HG03159 (cell line): ENCODE results near the gene DISC1.
"Not testable (repeated sequence)": the region's sequence is repeated elsewhere in the genome, so short reads cannot be mapped to it uniquely, and the experiment has no call there.

ENCODE experiments used
- ATAC-seq: cut with Tn5 transposase; IDR thresholded peaks from one replicate; pipeline ENCODE4 v1.9.1; 2021; ENCODE audit warnings: mild to moderate bottlenecking, moderate library complexity; ENCODE audit not compliant: unreplicated experiment

DISC1 gene

DNA sequence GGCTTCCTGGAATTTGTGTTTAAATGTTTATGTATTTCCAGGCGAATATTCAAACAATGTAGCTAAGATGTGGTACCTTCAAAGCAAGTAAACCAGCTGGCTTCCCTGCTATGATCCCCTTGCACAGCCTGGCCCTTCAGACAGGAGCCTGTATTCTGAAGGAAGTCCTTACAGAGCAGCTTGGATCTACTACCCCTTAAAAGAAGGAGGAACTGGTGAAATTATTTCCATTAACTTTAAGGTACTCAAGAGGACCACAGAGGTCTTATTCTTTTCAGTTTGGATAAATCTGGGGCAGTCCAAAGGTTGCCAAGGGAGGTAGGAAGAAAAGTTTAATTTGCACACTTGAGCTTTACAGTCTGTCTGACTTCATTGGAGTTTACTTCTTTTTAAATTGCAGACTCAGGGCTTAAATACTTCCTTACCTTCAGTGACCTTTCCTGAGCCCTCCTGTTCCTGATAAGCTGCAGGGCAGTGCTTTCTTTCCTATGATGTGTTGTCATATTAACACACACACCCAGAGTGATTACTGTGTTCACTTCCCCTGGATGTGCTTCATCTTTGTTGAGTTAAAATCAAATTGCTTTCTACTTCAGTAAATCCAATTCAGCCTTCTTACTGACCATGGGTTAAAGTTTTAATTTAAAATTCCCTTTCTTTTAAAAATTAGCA is 40.5 kb downstream of the DISC1 start:
- ATAC-seq, result no peak

DNA sequence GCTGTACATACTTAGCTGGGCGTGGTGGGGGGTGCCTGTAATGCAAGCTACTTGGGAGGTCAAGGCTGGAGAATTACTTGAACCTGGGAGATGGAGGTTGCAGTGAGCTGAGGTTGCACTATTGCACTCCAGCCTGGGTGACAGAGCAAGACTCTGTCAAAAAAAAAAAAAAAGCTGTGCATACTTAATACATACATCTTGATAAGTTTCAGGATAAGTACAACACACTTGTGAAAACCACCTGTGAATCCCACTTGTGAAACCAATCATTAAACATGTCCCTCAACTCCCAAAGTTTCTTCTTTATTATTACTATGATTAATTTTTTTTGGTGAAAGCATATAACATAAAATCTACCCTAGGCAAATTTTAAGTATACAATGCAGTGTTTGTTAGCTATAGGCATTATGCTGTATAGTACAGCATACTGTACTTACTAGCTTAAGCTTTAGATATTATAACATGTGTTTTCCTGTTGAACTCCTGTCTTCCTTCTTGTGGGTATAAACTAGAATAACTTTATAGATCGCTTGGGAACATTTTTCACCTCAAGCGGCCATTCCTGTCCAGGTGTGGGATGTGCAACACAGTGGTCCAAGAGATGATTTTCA is 41.4 kb downstream of the DISC1 start:
- ATAC-seq, result no peak

DNA sequence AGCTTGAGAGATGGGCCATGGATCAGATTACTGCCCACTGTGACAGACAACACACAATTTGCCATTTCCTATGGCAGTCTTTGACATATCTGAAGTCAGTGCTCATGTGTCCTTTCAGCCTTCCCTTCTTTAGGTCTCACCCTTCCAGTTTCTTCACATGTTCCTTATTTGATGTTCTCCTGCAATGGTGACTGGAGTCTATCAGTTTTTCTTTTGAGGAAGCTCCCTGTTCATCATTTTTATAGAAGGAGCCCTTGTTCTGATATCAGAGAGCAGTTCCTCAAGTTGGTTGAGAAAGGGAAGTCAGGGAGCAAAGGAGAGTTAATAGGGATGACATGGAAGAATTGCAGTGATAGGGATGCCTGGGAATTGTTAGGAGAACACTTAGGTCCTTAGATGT is 42.2 kb downstream of the DISC1 start:
- no peak for ATAC-seq

DNA sequence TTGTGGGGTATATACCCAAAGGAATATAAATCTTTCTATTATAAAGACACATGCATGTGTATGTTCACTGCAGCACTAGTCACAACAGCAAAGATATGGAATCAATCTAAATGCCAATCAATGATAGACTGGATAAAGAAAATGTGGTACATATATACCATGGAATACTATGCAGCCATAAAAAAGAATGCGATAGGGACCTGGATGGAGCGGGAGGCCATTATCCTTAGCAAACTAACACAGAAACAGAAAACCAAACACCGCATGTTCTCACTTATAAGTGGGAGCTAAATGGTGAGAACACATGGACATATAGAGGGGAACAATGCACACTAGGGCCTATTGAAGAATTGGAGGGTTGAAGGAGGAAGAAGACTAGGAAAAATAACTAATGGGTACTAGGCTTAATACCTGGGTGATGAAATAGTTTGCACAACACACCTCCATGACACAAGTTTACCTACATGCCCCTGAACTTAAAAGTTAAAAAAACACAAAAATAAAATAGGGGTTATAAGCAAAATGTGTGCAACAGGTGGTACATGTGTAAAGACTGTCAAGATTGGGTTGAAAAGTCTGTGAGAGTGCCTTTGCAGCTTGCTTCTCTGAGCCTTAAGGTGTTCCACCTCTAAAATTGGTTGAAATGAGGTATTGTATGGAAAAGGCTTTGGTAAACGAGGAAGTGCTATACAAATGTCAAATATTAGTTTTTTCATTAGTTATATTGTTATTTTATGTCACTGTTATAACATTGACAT is 43.5 kb downstream of the DISC1 start:
- not testable (repeated sequence) for ATAC-seq

DNA sequence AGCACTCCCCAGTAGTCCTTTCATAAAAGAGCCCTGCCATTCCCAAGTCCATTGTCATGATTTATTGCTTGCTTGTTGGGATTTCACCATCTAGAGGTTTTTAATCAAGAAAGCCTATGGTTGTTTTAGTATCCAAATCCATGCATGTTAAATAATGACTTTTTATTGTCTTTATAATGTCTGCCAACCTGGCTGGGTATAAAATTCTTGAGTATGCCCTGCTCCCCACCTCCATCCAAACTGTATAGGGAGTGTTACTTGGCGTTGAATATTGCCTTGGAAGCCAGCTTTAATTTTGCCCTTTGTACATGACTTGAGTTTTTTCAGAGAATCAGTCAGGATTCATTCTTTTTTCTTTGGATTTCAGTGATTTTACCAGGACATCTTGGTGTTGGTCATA is 44.2 kb downstream of the DISC1 start:
- no peak for ATAC-seq

DNA sequence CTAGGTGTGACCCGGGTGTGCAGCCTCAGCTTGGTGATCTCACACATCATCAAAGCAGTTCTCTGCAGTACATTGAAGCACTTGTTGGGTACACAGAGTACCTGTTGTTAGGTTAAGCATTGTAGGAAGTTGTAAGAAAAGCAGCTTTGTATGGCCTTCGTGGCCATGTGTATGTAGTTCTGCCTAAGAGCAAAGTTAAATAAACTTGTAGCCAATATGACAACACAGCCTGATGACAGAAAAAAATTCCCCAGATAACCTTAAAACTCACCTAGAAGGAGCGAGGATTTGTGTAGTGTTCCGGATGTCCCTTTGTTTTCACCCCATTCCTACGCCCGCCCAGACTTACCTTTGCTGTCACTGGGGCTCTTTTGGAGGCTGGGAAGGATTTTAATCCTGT is 48.0 kb downstream of the DISC1 start:
- ATAC-seq, result no peak

DNA sequence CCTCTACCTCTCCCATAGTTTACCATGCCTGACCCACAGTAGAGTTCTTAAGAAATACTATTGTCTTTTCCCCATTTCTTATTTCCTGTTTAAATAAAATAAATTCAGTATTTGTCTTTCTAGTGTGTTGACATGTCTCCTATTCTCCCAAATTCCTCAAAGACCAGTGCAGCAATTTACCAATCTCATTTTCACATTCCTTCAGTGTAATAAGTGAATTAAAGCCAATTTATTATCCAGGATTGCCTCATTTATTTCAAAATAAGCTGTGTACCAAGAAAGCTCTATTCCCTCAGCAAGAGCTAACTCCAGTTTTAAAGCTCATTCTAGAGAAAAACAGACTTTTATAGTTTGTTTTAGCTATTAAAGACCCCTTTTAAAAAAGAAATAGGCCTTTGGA is 49.9 kb downstream of the DISC1 start:
- ATAC-seq, result no peak

DNA sequence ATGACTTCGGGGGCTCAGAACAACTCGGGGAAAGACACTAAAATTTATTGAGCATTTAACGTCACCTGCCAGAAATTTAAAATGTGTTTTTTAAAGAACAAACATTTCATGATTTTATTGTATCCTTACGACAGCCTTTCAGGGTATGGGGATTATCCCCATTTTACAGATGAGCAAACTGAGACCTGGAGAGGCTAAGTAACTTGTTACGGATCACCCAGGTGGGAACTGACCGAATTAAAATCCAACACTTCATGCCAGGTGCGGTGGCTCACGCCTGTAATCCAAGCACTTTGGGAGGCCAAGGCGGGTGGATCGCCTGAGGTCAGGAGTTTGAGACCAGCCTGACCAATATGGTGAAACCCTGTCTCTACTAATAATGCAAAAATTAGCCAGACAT is 50.9 kb downstream of the DISC1 start:
- ATAC-seq, result no peak

DNA sequence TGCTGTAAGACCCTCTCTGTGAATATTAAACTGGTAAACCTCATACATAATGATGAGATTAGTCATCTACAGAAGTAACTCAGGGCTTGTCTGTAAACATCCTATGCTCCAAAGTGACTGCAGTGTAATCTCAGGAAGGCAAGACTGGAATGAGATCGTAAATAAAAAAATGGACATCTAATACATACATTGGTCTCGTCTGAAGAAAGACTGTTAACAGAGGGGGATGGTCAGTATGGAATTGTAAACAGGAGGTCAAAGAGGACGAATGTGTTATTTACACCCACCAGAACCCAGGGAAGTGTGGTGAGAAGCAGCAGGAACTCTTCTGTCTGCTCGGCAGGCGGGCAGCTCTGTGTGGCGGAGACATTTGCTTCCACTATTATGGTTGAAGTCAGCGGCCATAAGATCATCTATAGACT is 51.4 kb downstream of the DISC1 start:
- no peak for ATAC-seq

DNA sequence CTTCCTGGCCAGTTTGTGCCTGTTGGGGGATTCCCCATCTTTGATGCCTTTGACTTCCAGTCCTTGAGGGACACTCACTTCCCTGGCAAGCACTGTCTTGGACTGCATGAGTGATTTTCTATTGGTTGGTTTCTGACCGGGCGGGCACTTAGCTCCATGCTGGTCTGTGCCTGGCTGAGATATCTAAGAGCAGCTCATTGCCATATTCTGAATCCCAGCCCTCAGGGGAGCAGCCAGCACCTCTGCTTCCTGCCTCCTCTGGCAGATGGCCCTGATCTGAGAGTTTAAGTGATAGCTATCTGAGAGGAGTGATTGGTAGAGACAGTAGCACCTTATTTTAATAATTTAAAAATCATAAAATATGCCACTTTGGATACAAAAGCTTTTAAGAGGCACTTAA is 52.5 kb downstream of the DISC1 start:
- ATAC-seq, result no peak

DNA sequence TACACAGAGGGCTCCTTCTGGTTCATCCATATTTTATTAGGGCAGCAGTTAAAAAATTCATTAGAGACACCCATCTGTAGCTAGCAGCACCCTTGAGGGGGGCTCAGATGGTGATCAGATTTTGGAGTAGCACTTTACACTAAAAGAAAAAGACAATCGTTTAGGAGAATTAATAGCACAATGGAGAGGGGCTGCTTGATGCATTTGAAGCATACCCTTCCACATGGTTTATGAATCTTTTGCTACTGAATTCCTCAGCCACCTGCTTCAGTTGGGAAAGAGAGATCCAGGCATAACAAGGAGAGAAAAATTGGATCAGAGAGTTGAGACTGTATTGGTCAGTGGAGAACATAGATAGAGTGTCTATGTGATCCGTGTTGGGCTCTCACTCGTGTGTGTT is 54.4 kb downstream of the DISC1 start:
- no peak for ATAC-seq

DNA sequence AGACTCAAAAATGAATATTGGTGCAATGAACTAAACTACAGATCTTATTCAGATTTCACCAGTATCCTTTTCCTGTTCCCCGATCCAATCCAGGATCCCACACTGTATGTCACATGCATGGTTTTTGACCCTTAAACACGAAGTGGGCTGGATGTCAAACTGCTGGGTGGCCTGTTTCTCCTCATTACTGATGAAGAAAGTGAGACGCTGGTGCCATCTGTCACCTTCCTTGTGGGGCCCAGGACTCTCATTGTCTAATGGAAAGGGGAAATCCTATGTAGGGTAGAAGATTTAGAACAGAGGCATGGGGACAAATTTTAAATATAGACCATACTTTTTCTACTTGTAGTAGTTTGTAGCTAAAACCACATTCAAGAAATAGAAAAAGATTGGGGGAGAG is 56.2 kb downstream of the DISC1 start:
- no peak for ATAC-seq

DNA sequence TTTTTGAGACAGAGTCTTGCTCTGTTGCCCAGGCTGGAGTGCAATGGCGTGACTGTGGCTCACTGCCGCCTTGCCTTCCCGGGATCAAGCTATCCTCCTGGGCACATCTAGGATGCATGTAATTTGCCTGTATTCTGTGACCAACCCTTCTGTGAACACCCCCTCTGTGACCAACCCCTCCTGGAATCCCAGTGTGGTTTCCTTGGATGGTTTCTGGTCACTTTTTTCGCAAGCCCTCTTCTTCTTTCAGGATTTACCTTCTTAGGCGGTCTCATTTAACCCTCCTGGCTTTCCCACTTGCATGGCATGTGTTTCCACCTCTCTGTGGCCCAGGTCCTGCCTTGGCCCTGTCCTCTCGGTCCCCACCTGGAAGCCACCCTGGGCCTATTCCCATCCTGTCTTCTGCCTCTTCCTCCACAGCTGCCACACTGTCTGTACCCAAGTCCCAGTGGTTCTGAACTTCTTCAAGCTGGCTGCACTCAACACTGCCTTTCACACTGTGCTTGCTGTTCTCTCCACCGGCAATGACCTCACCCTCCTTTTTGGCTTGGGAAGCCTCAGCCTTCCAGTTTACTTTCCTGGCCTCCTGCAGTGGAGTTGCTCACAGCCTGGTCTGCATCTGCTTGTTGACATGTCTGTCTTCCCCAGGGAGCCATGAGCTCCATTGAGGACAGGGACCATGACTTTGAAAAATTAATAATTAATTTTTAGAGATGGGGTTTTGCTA is 57.0 kb downstream of the DISC1 start:
- no peak for ATAC-seq

DNA sequence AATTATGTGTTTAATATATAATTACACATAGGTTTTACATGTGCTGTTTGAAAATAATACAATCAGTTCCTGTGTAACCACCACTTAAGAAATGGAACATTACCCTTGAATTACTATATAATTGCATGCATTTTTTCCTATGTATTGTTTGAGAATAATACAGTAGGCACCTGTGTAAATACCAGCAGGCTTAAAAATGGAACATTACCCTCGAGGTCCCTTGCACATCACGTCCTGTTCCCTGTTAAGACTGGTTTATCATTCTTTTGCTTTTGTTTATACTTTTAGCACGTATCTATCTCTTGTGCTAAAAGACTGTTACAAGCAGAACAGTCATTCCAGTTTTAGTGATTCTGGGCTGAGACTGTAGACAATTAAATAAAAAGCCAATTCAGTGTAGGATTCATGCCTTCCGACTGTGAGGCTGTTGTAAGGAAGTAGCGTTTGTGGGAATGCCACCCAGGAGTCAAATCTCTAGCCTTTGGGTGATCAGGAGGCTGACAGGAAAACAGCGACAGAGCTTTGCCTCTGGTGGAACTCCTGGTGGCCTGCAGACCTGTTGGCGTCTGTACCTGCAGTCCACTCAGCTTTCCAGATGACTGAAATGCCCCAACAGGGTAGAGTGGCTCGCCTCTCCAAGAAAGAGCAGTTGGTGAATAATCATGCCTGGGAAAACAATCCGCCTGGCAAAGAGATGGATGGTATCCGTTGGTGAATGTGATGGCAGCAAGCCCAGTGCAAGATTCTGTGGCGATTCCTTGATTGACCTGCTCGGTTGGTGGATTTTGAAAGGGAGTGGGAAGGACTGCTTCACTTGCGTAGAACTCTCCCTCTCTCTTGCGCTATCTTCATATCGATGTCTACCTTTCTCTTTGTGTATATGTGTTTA is 58.0 kb downstream of the DISC1 start:
- ATAC-seq, result no peak

DNA sequence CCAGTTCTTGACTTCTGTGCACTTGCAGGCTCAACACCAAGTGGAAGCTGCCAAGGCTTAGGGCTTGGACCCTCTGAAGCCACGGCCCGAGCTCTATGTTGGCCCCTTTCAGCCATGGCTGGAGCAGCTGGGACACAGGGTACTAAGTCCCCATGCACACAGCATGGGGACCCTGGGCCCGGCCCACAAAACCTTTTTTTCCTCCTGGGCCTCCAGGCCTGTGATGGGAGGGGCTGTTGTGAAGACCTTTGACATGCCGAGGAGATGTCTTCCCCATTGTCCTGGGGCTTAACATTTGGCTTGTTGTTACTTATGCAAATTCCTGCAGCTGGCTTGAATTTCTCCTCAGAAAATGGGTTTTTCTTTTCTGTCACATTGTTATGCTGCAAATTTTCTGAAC is 59.8 kb downstream of the DISC1 start:
- no peak for ATAC-seq

DNA sequence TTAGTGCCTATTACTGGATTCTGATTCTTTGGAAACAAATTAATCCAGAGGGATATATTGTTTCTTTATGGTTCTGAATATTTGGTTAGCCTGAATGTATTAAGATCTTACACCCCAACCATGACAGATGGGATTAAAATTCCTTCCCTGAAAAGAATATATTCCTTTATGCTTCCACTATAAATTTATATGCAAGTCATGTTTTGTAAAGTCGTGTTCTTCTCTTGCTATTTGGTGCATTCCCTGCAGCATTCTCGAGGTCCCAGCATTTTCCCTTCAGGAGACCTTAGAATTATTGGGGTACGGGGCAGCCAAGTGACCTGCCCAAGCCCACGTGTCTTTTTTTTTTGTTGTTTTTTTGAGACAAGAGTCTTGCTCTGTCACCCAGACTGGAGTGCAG is 62.4 kb downstream of the DISC1 start:
- no peak for ATAC-seq

DNA sequence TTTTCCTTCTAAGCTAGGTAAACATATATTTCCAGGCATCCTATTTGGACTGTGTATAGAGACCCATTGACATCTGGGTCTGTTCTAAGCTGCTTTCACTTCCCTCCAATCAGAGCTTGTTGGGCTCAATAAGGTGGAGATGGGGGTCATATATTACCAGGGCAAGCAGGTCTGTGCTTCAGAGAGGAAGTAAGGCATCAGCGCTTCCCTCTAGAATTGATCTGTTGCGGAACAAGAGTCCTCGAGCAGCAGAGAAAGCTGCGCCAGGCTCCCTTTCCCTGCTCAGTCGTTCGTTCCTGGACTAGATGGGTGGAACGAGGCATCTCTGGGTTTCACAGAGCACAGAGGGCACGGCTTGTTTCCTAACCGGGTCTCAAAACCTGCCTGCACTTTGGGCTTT is 63.5 kb downstream of the DISC1 start:
- no peak for ATAC-seq

DNA sequence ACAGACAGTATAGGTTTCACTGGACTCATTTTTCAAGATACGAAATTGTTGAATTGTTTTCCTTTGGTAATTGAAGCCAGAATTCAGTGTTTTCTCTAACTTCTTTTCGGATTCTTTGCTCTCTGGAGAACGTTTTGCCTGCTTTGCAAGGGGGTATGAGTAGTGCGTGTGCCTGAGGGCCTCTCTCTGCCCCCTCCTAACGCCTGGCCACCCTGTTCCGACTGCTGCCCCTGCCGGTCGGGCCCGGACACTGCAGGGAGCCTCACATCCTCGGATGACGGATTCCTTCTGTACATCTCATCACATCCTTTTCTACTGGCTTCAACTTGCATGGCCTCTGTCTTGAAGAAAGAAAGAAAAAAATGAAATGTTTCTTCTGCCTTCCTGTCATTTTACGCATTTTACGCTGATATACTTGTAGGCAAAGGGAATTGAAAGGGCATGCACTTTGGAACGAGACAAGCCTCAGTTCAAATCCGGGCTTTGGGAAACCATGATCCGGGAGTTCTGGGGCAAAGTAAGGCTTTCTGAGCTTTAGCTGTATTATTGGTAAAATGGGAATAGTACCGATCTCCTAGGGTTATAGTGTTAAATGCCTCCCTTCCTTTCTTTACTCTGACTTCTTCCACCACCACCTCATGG is 65.1 kb downstream of the DISC1 start:
- ATAC-seq, result no peak

DNA sequence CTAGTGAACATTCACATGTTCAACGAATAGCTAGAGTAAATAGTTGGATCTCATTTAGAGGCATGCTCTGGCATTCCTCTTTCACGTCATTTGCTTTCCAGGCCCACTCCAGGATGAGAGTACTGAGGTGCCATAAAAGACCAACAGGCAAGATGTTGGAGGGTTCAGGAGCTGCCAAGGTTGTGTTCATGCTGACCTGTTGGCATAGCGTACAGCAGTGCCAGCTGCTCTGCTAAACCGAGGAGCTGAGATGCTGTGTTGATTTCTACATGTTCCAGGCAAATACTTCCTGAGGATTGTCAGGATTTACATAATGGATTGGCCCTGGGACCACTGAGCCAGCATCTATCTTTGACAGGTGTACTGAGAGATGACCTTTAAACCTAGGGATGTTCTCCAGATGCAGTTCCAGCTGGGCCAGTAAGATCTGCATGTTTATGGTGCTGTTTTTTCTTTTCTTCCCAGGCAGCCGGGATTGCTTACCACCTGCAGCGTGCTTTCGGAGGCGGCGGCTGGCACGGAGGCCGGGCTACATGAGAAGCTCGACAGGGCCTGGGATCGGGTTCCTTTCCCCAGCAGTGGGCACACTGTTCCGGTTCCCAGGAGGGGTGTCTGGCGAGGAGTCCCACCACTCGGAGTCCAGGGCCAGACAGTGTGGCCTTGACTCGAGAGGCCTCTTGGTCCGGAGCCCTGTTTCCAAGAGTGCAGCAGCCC is 66.9 kb downstream of the DISC1 start:
- no peak for ATAC-seq

DNA sequence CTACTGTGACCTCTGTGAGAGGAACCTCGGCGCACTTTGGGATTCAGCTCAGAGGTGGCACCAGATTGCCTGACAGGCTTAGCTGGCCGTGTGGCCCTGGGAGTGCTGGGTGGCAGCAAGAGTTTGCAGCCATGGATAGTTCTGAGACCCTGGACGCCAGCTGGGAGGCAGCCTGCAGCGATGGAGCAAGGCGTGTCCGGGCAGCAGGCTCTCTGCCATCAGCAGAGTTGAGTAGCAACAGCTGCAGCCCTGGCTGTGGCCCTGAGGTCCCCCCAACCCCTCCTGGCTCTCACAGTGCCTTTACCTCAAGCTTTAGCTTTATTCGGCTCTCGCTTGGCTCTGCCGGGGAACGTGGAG is 67.5 kb downstream of the DISC1 start:
- ATAC-seq, result no peak
